NK-92 (cell line): ENCODE measurements around the gene FCRL2.
"Not testable (repeated sequence)": the region's sequence is repeated elsewhere in the genome, so short reads cannot be mapped to it uniquely, and the experiment has no call there.

Experiments
- DNase-seq: peaks from one replicate; lab custom pipeline; 2025; ENCODE audit not compliant: unreplicated experiment; lab: John Stamatoyannopoulos, UW

The FCRL2 gene

DNA sequence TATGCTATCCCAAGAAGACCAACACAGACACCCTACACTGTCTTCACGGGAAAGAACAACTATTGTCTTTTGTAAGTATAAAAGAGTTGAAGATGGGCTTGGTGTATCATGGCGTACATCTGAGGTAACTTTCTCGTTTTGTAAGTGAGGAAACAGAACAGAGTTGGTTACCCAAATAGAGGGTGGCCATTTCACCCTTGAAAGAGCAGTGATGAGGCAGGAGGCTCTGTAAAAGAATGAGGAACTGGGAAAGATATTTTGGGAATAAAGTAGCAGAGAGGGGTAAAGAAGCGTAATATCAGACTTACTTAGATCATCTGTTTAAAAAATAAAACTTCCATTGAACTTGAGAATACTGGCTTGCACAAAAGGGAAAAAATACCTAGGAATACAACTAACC, 18.9 kb downstream of the FCRL2 start:
- no peak for DNase-seq

DNA sequence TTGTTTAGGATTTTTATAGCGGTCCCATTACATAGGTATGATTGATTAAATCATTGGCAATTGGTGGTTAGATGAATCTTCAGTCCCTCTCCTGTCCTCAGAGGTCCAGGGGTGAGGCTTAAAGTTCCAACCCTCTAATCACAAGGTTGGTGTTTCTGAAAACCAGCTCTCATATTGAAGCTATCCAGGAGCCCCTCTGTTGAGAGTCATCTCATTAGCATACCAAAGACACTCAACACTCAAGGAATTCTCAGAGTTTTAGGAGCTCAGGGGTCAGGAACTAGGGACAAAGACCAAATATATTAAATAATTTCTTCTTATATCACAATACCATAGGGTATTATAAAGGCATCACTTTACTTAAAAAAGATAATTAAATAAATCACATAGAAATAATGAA, 23.3 kb downstream of the FCRL2 start:
- DNase-seq, result no peak

DNA sequence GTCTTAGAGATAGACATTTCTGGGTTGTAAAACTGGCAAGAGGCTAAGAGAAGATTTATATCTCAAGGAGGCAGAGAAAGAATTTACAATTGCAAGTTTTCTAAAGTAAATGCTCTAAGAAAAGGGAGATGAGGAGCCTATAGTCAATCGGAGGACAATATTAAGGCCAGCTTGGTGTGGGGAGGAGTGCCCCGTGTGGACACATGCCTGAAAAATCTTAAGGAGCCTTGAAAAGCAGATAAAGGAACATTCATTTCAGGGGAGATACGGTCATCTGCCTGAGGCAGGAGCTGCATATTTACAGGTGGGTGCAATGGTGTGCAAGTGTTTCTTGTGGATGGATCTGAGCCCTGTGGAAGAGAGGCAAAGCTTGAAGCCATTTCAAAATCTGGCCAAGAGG, 25.6 kb downstream of the FCRL2 start:
- no peak for DNase-seq

DNA sequence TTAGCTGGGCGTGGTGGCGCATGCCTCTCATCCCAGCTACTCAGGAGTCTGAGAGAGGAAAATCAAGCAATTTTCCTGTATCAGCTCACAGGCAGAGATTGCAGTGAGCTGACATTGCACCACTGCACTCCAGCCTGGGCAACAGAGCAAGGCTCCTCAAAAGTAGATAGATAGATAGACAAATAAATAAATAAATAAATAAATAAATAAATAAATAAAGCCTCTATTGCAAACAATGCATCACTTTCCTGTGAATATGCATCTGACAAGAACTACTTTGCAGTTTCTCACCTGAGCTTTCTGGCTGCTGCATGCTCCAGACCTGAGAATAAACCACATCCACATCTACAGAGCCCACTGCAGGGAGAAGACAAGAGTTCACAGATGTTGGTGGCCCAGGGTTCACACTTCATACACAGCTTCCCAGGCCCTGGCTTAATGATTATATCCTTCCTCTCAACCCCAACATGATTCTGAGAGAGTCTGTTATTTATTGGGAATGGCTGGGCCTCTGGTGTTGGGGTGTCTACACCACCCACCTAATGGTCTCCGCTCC, 28.6 kb downstream of the FCRL2 start:
- DNase-seq, result no peak

DNA sequence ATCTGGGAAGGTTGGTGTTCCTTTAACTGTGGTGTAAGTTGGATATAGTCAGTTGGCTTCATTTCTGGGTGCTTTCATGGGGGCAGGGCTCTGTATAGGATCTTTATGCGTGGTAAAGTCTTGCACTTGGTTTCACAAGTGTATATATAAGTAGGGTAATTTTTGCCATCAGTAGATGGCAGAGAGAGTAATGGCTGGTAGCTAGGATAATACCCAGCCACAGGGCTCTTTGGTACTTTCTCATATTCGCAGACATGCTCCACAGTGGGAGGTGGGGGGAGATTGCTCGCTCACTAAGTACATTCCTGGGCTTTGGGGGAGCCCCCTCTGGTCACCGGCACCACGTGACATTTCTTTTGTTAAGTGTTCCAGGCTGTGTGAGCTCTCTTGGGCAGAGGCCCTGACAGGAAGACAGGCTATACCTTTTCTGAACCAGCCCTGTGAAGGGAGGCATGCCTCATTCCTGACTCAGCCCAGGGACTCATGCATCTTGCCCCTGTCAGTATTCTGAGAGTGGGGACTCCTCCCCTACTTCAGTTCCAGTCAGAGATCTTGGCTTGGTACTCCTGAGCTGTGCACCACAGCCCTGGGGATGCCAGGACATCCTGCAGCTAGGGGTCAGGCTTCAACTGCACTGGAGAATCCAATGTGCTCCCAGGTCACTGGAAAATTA, 37.6 kb downstream of the FCRL2 start:
- DNase-seq, result no peak

DNA sequence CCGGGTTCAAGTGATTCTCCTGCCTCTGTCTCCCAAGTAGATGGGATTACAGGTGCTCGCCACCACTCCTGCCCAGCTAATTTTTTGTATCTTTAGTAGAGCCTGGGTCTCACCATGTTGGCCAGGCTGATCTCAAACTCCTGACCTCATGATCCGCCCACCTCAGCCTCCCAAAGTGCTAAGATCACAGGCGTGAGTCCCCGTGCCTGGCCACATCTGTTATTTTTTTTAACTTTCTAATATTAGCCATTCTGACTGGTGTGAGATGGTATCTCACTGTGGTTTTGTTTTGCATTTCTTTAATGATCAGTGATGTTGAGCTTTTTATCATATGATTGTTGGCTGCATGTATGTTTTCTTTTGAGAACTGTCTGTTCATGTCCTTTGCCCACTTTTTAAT, 40.9 kb downstream of the FCRL2 start:
- DNase-seq, result not testable (repeated sequence)

DNA sequence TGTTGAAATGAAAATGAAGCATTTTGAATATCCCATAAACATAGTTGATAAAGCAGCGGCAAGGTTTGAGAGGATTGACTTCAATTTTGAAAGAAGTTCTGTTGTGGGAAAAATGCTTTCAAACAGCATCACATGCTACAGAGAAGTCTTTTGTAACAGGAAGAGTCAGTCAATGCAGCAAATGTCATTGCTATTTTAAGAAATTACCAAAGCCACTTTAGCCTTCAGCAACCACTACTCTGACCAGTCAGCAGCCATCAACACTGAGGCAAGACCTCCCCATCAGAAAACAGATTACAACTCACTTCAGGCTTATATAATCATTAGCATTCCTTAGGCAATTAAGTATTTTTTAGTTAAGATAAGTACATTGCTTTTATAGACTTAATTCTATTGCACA, 42.6 kb downstream of the FCRL2 start:
- DNase-seq, result no peak

DNA sequence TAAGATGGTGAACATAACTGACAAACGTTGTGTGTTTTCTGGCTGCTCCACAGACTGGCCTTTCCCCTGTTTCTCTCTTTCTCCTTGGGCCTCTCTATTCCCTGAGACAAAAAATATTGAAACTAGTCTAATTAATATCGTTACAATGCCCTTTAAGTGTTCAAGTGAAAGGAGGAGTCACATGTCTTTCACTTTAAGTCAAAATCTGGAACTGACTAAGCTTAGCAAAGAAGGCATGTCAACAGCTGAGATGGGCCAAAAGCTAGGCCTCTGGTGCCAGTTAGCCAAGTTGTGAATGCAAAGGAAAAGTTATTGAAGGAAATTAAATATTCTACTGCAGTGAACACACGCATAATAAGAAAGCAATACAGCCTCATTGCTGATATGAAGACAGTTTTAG, 44.2 kb downstream of the FCRL2 start:
- no peak for DNase-seq

DNA sequence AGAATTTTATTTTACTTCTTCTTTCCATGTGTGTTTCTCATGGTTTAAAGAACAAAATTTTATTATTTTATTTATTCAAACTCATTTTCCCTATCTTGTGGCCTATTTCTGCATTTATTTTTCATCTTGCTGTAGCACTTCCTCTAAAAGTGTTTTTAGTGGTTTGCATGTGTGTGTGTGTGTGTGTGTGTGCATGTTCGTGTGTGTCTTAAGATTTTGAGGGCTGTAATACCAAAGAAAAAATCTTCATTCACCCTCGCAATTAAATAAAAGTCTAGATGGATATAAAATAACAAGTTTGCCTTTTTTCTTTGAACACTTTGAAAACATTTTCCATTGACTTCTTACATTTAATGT, 51.7 kb downstream of the FCRL2 start:
- no peak for DNase-seq

DNA sequence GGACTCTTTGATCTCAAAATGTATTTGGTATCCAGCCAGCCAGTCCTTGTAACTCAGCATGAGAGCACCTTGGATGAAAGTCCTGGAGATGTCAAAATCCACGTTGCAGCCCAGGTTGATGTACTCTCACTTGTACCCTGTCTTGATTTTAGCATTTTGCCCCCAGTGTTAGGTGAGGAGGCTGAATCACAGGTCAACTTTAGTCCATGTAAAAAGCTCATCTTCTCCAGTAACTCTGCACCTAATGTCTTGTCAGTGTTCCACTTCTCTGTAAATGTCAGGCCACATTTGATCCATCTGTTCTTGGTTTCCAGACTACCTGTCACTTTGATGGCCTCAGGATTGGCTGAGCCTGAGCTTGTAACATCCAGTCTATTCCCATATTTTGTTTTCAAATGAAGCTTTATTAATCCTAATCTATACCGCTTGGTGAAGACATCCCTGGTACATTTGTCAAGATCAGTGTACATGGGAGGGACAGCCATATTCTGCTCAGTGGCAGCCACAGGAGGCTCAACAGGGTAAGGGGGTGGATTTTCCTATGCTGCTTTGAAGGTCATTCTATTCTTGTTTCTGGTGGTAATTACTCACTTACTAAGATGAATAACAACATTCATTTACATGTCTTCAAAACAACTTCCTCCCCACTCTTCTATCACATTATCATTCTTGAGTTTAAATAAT, 52.3 kb downstream of the FCRL2 start:
- DNase-seq, result no peak

DNA sequence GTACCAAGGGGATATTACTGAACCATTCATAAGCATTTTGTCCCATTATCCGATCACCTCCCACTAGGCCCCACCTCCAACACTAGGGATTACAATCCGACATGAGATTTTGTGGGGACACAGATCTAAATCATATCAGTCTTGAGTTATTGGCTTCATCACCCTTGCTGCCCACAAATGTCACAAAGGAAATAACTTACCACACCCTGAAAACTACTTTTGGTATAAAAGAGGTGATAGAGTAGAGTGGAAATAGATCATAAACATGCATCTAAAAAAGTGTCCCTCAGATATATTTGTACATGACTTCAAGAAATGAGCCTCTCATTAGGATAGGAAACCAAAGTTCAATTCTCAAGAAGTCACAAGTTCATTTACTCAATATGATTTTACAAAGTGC, 53.8 kb downstream of the FCRL2 start:
- no peak for DNase-seq

DNA sequence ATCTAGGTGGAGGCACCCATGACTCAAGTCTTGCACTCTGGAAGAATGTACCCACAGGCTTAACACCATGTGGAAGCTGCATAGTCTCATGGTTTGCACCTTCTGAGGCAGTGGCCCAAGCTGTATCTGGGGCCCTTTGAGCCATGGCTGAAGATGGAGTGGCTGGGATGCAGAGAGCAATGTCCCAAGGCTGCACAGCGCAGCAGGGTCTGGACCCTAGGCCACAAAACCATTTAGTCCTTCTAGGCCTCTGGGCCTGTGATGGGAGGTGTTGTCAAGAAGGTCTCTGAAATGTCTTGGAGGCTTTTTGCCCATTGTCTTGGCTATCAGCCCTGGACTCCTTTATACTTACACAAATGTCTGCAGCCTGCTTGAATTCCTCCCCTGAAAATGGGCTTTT, 54.9 kb downstream of the FCRL2 start:
- DNase-seq, result no peak

DNA sequence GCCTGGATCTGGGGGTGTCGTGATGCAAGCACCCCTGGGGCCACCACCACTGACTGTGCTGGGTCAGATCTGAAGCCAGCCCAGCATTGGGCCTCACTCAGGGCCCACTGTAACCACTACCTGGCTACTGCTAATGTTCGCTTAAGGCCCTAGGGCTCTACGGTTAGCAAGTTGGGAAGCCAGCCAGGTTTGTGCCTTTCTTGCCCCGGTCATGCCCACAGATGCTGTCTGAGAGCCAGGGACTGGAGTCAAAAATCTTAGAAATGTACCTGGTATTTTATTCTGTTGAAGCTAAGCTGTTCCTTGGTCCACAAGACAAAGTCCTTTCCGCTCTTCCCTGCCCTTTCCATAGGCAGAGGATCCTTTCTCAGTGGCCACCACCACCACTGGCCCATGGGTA, 61.2 kb downstream of the FCRL2 start:
- DNase-seq, result no peak

DNA sequence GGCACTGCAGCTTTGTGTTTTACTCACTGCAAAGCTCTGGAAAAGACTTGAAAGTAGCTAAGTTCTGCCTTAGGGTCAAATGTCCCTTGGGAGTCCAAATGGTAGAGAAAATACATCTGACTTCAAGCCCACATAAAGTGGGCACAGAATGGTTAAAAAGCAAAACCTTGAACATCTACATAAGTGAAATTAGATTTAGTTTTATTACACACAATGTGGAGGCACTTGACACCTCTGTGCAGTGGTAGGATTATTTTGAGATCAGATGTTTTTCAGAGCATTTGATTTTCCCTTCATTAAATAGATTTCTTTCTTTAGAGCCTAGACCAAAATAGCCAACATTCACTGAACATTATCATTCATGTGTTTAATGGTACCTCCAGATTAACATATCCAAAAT, 65.1 kb downstream of the FCRL2 start:
- no peak for DNase-seq

DNA sequence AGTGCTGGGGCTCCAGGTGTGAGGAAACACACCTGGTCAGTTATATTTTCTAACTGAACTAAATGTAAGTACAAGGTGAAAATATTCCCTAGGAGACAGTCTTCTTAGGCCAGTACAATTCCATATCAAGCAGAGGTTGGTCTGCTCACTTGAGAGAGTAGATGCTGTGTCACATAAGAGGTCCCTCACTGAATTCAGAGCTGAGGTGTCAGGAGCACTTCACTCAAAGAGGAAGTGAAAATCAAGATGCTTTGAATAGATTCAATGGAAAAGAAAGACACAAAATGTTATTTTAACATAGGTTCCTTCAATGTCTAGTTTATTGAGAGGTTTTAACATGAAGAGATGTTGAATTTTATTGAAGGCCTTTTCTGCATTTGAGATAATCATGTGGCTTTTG, 72.1 kb downstream of the FCRL2 start:
- no peak for DNase-seq

DNA sequence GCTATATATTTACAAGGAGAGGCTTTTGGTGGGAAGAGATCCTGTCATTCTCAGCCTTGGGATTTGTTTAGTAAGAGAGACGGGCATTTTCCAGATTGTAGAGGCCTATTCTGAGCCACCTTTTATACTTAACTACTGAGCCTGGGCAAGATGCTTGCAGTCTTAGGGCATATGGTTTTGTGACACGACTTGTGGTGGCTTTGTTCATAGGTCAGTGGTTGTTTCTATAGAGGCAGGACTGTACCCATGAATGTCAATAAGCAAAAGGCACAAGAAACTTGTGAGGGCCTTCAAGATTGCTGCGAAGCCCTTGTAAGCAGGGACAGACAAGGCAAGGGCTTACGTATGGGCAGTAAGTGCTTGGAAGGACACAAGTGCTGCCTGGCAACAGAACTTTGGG, 73.0 kb downstream of the FCRL2 start:
- no peak for DNase-seq

DNA sequence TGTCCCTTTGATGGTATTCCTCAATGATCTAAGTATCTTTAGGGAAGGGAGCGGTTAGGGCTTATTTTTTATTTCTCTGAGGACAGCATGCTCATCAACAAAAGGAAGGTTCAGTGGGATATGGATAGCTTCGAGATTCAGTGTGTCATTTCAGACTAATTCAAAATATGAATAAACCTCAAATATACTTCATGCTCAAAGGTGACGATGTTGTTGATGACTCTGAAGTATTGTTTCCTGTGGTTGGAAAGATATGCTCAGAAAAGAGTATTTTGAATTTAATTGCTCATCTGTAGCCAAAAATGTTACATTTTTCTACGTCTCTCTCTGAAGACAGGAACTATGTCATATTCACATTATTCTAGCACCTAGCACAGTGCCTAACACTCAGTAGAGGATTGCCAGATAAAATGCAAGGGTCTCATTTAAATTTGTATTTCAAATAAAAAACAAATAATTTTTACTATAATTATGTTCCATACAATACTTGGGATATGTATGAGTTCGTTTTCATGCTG, 74.6 kb downstream of the FCRL2 start:
- no peak for DNase-seq

DNA sequence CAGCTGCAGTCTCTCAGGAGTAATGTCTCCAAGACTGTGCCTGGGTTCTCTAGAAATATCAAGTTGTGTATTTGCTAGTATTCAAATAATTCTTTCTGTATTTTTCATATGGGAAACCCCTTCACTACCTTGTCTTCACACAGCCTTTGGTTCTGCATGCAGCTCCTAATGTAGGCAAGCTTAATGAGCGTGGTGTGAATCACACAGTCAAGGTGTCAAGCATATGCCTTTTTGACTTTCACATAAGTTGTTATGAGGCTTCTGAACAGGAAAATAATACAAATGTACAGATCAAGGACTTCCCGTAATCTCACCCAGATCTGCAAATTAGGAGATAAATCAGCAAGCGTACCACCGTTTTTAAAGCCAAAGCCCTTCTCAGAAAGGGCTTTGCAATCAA, 76.2 kb downstream of the FCRL2 start, which contains the start of gene FCRL3:
TSS of gene FCRL3 (minus strand) at position 38 of the 400 bp plus-strand sequence. CDS start 280 bp downstream, outside the sequence.
- no peak for DNase-seq

DNA sequence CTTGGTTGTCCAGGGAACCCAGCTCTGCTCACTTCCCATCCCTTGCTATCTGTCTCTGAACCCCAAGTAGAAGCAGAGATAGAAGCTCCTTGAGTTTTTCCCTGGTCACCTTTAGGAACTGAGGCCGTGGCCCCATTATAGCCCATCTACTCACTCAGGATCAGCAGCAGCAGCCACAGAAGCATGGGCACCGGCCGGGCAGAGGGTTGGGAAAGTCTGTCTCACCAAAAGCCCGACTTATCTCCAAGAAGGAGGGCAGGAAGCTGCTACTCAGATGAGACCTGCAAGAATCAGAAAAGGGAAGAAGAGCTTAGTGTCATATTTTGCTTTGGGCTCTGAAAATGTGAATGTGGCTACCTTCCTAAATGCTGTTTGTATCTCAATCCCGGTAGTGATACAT, 76.6 kb downstream of the FCRL2 start:
- DNase-seq, result no peak

DNA sequence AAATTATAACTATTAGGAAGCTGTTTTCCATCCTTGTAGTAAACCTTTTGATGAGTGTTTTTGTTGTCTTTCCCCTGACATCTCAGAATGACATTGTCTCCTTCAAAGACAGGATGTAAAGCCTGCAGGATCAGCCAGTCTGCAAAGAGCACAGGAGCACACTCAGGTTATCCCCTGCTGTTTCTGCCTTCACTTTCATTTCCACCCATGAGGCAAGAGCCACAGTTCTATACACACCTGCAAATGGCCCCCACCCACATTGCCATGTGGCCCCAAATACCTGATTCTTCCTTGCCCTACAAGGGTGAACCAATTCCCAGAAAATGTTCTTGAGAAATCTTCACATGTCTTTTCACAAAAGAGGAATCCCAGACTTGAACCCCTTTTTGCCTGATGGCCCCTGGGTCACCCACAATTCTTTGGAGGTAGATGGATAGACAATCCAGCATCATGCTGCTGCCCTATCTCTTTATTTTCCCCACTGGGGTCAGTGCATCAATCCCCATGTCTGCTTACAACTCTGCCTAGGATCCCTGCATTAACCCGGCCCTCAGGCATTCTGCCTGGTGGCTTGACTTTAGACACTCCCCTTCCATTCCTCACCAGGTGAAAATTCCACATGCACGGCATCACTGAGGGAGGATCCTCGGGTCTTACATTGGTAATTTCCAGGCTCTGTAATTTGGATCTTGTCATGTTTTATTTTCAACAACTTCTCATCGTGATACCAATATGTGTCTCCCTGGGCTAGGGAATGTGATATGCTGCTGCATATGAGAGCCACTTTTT, 79.0 kb downstream of the FCRL2 start:
- no peak for DNase-seq

DNA sequence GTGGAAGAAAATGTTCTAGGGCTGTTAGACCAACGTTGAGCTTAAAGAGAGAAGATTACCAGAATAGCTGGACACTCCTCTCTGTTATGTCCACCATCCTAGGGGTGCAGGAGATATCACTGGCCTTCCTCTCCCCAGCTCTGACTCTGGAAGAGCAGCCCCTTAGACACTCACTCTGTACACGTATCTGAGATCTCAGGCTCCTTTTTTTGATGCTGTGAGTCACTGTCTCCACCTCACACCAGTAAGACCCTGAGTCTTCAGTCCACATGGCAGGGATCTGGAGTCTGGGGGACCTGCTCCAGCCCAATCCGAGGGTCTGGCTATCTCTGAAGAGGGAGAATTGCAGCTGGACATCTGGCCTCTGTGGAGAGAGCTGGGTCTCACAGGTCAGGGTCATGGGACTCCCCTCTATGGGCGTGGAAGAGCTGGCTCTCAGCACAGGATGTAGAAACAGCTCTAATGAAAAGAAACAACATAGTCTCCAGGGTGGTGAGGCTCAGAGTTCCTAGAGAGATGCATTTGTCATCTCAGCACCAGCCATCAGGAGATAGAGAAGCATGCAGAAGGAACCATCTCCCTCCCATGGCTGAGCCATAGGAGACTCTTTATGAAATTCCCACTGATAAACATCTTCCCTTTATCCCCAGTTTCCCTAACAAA, 79.8 kb downstream of the FCRL2 start:
- no peak for DNase-seq
